Activated CD4-positive, alpha-beta memory T cell treated with anti-CD3 and anti-CD28 coated beads, Interleukin-2, amount 10 ng/mL, durations not matched to agents 7 days and 5 days (primary cell): ENCODE data around the gene BEST1. TPM values are rescaled to one million over a fixed set of nuclear protein-coding genes. Genes with fewer than 3 reads are reported as not detected.

ENCODE experiments used
- CTCF ChIA-PET: fragments of 350-600 bp; sonication (Branson Sonifier 250); formaldehyde crosslinking; loops from one replicate; lab custom pipeline; 2021; ENCODE audit warnings: antibody characterized with exemption, inconsistent platforms; lab: Charles Lee
- POLR2A ChIA-PET: fragments of 350-600 bp; sonication (Branson Sonifier 250); formaldehyde crosslinking; loops from one replicate; lab custom pipeline; 2021; ENCODE audit warnings: antibody characterized with exemption; lab: Charles Lee
- DNase-seq: peaks from one replicate; pipeline ENCODE4 v3.0.0-alpha.2; 2020
- H3K27ac Mint-ChIP-seq: one replicate; pipeline ENCODE4 v1.8.0; 2021; ENCODE audit warnings: mild to moderate bottlenecking, mixed read lengths
- H3K27me3 Mint-ChIP-seq: one replicate; pipeline ENCODE4 v1.8.0; 2021; ENCODE audit warnings: mixed read lengths
- H3K36me3 Mint-ChIP-seq: one replicate; pipeline ENCODE4 v1.8.0; 2021; ENCODE audit warnings: low read depth, mixed read lengths
- H3K4me1 Mint-ChIP-seq: one replicate; pipeline ENCODE4 v1.8.0; 2021; ENCODE audit warnings: mixed read lengths
- H3K4me3 Mint-ChIP-seq: one replicate; pipeline ENCODE4 v1.8.0; 2021; ENCODE audit warnings: mild to moderate bottlenecking, mixed read lengths
- H3K9me3 Mint-ChIP-seq: one replicate; pipeline ENCODE4 v1.8.0; 2021; ENCODE audit warnings: mixed read lengths
- total RNA-seq, 2 experiments: library from RNA; stranded (reverse); gene quantifications; one replicate each; pipeline ENCODE4 v1.2.3, GENCODE V29; 2021

The BEST1 gene
- total RNA-seq, 2 experiments from 2014 or later: 0.25 to 0.30 TPM

DNA sequence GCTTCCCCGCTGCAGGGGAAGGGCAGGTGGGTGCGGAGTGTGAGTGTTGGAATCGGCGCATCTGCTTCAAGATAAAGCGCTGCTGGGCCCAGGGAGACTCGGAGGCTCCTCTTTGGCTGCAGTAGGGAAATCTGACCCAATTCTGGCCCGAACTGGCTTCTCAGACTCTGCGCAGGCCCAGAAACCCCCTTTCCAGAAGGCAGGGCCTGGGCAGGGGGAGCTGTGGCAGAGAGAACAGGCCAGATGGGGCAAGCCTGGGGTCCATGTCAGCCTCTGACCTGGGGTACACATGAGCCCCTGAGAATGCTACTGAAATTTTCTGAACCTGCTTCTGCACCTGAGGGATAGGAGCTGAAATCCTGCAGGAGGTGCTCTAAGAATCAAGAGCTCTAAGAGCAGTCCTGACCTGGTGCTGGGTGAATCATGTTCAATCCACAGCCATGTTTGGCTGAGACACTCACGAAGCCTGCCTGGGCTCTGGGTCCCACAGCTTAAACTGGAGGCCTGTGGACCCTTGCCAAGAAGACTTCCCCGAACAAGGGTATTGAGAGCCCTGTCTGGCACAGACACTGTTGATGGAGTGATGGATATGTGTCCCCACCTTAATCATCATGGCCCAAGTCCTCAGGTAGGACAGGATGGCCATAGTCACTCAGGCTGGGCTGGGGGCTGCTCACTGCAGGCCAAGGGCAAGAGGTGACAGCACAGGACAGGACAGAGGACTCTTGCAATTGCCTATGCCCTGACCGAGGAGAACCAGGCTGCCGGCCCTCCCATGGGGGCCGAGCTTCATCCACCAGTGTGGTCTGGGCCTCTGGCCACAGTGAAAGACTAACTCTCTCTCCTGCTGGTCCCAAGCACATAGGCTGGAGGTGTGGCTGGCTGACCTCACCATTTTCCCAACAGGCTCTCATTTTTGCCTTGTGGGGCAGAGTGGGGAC lies 39.7 kb upstream of the BEST1 start:
- H3K4me3 Mint-ChIP-seq: no peak overlapping the region
- DNase-seq: no peak
- H3K27ac Mint-ChIP-seq: no peak overlapping the region
- no peaks in the 10 kb centered on the region for H3K4me1 Mint-ChIP-seq
- H3K27me3 Mint-ChIP-seq: peaks cover 10% of the 10 kb centered on the region
- POLR2A ChIA-PET: no interaction called here
- no peaks in the 10 kb centered on the region for H3K36me3 Mint-ChIP-seq
- CTCF ChIA-PET: interaction anchor here (0.7 to 2.2 kb wide), 3 partner anchors 172 to 198 kb away, joined by 3 to 6 read pairs (median 4); no protein-coding TSS in a partner anchor
- no peaks in the 10 kb centered on the region for H3K9me3 Mint-ChIP-seq

DNA sequence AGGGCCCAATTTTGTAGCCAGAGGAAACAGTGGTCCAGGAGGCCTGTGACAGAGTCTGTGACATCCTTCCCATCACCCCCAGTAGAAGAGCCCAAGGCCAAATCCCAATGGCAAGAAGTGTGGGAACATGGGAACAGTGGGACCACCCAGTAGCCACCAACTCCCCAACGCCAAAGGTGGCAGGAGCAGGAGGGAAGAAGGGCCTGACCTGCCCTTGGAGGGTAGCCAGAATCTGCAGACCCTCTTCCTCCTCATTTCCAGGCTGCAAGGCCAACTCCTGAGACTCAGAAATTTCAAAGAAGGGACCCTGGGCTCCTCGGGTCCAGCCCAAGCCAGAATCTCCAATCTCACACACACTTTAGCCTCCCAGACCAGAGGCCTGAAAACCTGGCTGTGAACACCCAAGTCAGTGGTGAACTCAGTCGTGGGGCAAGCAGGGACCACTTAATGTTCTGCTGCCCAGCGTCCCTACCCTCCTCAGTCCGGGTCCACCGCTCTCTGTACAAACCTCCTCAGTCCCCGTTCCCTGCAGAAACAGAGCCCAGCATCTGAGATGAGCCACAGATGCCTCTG lies 38.9 kb upstream of the BEST1 start:
- Mint-ChIP-seq H3K27ac (no peak overlapping the region), H3K4me3 (no peak overlapping the region), H3K4me1 (no peaks in the 10 kb centered on the region), H3K36me3 (no peaks in the 10 kb centered on the region), H3K9me3 (no peaks in the 10 kb centered on the region), H3K27me3 (peaks cover 11% of the 10 kb centered on the region)
- CTCF ChIA-PET: no interaction called here
- POLR2A ChIA-PET: no interaction called here
- no peak for DNase-seq

DNA sequence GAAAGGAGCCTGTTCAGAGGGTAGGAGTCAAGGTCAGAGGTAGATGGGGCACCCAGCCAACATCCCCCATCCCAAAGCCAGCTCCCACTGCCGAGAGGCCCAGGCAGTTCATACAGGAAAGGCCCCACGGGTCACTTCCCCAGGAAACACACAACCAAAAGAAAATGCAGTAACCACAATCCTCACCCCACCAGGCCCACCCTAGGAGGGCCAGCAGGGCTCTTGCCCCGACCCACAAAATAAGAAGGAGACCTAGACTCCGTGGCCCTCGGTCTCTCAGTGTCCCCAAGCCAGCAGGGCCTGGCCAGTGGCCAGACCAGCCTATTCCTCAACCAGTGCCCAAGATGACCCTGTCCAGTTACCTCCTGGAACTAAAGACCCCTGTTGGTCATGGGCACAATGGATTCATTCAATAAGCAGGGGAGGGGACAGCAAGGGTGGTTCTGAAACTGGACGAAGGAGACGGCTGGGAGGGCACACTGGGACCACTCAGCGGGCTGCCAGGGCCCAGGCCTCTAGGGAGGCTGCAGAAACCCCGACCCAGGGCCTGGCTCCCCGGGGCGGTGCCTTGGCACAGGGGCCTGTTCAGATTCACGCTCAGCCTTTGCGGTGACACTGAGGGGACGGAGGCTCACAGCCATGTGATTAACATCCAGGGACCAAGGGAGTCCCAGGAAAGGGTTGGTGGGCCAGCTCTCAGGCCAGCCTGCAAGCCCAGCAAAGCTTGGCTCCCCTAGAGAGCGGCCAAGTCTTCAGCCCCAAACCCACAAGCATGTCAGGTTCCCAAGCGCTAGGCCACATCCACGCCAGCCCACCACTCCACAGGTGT lies 38.2 kb upstream of the BEST1 start:
- H3K4me3 Mint-ChIP-seq: no peak overlapping the region
- no peak overlapping the region for H3K27ac Mint-ChIP-seq
- no peaks in the 10 kb centered on the region for H3K4me1 Mint-ChIP-seq
- no peaks in the 10 kb centered on the region for H3K9me3 Mint-ChIP-seq
- CTCF ChIA-PET: no interaction called here
- no peaks in the 10 kb centered on the region for H3K36me3 Mint-ChIP-seq
- POLR2A ChIA-PET: no interaction called here
- peaks cover 17% of the 10 kb centered on the region for H3K27me3 Mint-ChIP-seq
- no peak for DNase-seq

DNA sequence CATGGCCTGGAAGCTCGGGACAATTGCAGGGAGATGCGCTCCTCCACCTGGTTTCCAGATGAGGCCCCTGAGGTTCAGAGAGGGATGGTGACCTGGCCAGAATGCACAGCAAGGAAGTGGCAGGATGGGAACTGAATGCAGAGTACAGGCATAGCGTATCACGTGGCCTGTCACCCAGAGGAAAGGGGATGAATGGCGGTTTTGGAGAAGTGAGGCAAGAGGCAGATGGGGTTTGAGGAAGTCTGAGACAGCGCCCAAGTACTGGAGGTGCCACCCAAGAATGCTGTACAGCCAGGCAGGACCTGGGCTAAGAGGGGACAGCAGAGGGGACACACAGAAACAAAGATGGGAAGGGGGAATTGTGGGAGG lies 37.6 kb upstream of the BEST1 start:
- CTCF ChIA-PET: no interaction called here
- Mint-ChIP-seq H3K27ac (no peak overlapping the region), H3K4me3 (no peak overlapping the region), H3K36me3 (no peaks in the 10 kb centered on the region), H3K9me3 (no peaks in the 10 kb centered on the region), H3K4me1 (no peaks in the 10 kb centered on the region), H3K27me3 (peaks cover 17% of the 10 kb centered on the region)
- POLR2A ChIA-PET: no interaction called here
- no peak for DNase-seq

DNA sequence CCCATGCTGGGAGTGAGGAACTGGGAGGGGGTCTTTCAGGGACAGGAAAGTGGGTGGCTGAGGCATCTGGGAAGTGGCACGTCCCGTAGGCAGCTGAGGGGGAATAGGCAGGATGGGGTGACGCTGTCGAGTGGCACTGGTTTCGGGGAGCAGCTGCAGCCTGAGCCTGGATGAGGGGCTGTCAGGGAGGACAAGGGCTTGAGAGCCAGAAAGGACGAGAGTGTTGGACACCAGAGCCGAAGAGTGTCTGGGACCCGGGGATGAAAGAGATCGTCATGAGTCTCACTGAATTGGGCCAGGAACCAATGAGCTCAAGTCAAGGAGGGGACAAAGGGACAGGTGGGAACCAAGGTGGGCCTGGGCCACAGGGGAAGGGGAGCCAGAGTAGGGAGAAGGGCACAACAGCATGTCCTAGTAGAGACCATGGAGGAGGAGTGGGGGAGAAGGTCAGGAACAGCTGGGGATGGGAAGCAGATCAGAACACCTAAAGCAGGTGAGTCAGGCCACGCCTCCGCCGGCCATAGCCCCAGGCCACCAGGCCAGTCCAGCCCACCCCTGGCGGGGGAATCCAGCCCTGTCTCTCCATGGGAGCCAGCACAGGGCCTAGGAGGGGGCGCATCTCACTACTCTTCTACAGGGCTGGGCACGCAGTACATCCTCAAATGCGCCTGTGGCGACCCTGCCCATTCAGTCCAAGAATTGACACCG lies 37.0 kb upstream of the BEST1 start:
- Mint-ChIP-seq H3K27ac (no peak overlapping the region), H3K9me3 (no peaks in the 10 kb centered on the region), H3K4me1 (peaks cover 6% of the 10 kb centered on the region), H3K27me3 (peaks cover 23% of the 10 kb centered on the region), H3K36me3 (no peaks in the 10 kb centered on the region), H3K4me3 (no peak overlapping the region)
- DNase-seq: no peak
- POLR2A ChIA-PET: no interaction called here
- CTCF ChIA-PET: no interaction called here

DNA sequence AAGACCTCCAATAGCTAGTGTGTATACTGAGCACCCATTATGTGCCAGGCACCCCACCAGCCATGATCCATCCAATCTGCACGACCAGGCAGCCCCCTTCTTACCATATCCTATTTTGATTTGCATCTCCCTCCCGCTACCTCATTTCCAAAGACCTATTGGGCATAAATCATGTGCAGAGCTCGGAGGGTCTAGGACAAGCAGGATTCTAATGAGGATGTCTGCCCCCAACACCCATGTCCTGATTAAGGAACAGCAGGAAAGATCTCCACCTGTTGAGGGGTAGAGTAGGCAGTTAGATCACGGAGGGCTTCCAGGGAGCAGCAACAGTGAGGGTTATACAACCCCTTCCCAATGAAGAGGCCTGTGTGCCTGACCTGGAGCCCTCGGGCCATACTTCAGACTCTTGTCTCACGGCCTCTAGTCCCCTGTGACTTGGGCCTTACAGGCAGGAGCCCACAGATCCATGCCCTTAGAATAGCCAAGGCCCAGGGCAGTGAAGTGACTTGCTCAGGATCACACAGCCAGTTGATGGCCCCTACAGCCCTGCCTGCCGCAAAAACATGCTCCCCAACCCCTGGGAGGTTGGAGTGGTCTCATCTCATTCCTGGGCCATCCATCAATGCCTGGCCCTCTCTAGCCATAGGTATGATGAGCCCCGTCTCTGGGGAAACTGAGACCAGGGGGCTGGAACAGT lies 36.3 kb upstream of the BEST1 start:
- H3K27ac Mint-ChIP-seq: no peak overlapping the region
- H3K4me1 Mint-ChIP-seq: peaks cover 8% of the 10 kb centered on the region
- H3K9me3 Mint-ChIP-seq: no peaks in the 10 kb centered on the region
- H3K4me3 Mint-ChIP-seq: no peak overlapping the region
- H3K36me3 Mint-ChIP-seq: no peaks in the 10 kb centered on the region
- ChIA-PET POLR2A (no interaction called here), CTCF (no interaction called here)
- no peak for DNase-seq
- peaks cover 30% of the 10 kb centered on the region for H3K27me3 Mint-ChIP-seq

DNA sequence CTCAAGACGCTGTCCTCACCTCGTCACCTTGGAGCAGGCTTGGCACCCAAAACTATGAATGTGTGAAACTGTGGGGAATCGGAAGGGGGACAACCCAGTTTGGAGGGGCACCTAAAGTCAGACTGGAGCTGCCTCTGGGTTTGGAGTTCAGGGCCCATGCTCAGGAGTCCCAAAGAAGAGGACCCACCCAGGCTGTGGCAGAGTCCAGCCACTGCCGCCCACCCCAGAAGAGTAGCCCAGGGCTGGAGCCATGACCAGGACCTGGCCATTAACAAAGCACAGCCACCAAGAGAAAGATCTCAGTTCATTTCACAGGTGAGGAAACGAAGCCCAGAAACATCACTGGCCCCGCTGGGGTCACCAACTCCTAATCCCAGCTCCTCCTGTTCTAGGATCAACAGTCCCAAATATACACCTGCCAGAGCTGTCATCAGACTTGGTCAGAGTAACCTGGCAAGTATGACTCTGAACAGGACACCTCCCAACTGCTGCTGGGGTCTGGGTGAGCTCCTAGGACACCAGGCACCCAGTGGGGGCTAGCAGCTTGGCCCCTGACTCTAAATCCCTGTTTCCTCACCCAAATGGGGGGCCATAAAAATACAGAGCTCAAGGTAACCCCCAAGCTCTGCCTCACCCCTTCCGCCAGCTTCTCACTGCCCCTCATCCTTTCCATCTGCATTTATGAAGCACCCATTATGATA lies 35.5 kb upstream of the BEST1 start:
- CTCF ChIA-PET: no interaction called here
- no peak for DNase-seq
- H3K9me3 Mint-ChIP-seq: no peaks in the 10 kb centered on the region
- POLR2A ChIA-PET: no interaction called here
- peaks cover 36% of the 10 kb centered on the region for H3K27me3 Mint-ChIP-seq
- no peak overlapping the region for H3K4me3 Mint-ChIP-seq
- peaks cover 8% of the 10 kb centered on the region for H3K4me1 Mint-ChIP-seq
- H3K36me3 Mint-ChIP-seq: no peaks in the 10 kb centered on the region
- no peak overlapping the region for H3K27ac Mint-ChIP-seq

DNA sequence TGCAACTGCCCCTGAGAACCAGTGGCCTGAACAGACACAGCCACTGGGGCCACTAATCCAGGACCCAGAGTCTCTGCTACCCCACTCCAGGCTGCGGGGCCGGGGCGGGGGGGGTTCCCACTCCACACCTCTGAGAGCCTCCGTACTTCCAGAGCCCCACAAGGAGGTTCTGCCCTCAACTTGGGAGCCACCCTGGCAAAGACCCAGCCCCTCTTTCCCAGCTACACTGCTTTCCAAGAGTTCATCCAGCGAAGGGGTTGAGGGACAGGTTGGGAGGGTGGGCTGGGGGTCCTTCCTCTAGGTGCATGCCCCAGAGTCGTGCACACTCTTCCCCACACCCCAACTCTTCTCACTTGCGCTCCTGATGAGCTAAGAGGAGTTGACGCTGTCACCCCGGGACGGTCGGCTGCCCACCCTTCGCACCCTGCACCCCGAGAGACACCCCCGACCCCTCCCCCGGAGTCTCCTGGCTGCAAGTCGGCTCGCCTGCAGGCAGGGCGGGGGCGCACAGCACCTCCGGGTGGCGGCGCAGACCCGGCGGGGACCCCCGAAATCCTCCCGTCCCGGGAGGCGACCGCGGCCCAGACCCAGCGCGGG lies 33.3 kb upstream of the BEST1 start:
- Mint-ChIP-seq H3K27me3 (peaks cover 48% of the 10 kb centered on the region), H3K27ac (no peak overlapping the region), H3K9me3 (no peaks in the 10 kb centered on the region), H3K4me1 (peaks cover 8% of the 10 kb centered on the region), H3K4me3 (peak overlapping the region; percentile 39), H3K36me3 (no peaks in the 10 kb centered on the region)
- CTCF ChIA-PET: no interaction called here
- DNase-seq: no peak
- POLR2A ChIA-PET: no interaction called here

DNA sequence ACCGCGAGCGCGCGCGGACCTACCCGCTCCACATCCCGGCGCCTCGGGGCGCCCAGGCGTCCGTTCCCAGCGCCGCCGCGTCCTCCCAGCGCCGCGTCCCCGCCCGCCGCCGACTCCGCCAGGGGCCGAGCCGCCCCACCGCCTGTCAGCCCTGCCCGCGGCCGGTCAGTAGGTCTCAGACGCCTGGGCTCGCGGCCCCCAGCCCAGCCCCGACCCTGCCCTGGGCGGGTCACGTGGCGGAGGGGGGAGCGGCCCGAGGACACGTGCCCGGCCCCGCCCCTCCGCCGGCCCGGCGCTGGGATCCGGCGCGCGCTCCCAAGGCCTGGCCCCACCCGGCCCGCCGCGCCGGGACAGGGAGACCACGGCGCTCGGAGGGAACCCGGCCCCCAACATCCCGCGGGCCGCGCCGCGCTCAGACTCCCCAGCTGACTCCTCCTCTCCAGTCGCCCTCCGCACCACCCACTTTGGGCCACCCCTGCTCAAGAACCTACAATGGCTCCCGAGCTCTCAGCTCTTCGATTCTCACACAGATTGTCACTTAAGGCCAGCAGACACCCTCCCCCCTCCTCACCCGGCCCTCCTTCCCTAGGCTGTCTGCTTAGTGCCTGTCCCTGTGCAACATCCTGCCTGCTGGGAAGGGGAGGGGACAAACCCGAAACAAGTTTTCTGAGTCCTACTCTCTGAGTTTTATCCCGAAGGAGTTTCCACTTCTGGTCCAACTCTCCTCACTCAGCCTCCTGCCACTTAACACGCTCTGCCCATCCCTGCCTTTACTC lies 32.6 kb upstream of the BEST1 start, which contains the start of gene RAB3IL1:
Gene RAB3IL1, minus strand, starts transcription at position 233 of the 776 bp plus-strand sequence. Its CDS starts 199 bp downstream, at position 34.
- DNase-seq: no peak
- Mint-ChIP-seq H3K4me3 (peak within 1 kb of the TSS; percentile 56), H3K4me1 (peaks cover 8% of the 10 kb centered on the region), H3K9me3 (no peaks in the 10 kb centered on the region), H3K27ac (no peak within 1 kb of the TSS), H3K27me3 (peaks cover 48% of the 10 kb centered on the region), H3K36me3 (no peaks in the 10 kb centered on the region)
- CTCF ChIA-PET: no interaction called here
- POLR2A ChIA-PET: no interaction called here

DNA sequence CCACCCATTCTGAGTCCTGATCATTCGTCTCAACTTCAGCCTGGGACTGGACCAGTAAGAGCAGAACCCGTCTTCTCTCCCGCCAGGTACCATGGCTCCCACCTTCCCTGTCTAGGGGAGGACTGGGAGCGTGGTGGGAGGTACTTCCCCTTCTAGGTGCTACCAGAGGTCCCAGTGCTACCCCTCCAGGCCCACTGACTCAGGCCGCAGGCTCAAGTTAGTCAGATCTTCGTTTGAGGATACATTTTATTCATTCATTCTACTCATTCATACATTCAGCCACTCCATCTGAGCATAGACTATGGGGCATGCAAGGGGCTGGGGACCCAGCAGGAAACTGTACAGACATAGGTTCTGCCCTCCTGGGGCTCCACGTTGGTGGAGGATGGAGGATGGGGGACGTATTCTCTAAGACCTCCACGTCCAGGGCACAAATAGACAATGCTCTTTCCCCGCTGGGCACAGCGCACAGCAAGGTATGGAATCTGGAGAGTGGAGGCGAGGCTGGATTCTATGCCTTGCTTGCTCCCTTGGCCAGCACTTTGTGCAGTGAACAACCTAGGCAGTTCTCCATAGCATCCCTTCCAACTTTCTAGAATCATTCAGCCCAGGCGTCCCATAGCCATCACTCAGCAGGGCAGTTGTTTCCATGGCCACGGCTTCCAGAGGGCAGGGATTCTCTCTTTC lies 31.8 kb upstream of the BEST1 start:
- Mint-ChIP-seq H3K9me3 (no peaks in the 10 kb centered on the region), H3K4me3 (no peak overlapping the region), H3K27ac (no peak overlapping the region), H3K27me3 (peaks cover 50% of the 10 kb centered on the region), H3K4me1 (peaks cover 8% of the 10 kb centered on the region), H3K36me3 (no peaks in the 10 kb centered on the region)
- no peak for DNase-seq
- ChIA-PET CTCF (no interaction called here), POLR2A (no interaction called here)
